Measurements from ENCODE around the gene TMEM256. TPM values are rescaled to one million over a fixed set of nuclear protein-coding genes. Genes with fewer than 3 reads are reported as not detected.

The TMEM256 gene
- total and polyA plus RNA-seq, 9 of the 15 experiments (the other 6 are each of a cell fraction or from before 2014, with no cell fraction given): 43.4 to 177 (median 68.5) TPM

DNA sequence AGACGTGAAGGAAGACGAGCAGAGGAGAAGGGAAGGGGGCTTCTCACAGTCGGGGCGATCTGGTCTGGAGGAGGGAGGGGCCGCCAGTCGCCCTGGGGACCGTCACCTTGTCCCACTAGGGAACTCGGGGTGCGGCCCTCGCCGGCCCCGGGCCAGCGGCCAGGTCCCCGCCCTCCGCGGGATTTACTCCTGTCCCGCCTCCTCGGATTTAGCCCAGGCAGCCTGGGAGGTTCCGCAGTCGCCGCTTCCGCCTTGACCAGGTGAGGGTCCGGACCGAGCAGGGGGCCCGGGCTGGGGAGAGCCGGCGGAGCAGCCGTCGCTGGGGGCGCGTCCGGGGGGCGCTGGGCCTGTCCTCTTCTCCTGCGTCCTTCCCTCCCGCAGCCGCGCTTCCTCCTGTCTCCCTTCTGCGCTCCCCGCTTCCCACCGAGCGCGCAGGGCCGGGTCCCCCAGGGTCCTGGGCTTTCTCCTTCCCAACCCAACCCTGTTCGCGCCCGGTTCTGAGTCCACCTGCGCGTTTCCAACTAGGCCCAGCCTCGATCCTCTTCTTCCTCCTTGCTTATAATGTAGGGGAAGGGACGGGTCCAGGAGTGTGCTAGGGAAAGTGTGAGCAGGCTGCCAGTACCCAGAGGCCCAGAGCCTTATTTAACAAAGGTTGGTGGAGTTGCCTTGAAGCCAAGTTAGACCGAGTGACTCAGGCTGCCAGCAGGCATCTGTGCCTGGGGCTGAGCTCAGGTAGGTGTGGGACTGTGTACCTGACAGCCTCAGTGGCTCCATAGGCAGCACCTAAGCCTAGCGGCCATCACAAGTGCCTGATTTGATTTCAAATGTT lies 22.8 kb downstream of the TMEM256 start, which contains the start of gene TNK1 (continued):
- TF ChIP-seq, protein P1, sequence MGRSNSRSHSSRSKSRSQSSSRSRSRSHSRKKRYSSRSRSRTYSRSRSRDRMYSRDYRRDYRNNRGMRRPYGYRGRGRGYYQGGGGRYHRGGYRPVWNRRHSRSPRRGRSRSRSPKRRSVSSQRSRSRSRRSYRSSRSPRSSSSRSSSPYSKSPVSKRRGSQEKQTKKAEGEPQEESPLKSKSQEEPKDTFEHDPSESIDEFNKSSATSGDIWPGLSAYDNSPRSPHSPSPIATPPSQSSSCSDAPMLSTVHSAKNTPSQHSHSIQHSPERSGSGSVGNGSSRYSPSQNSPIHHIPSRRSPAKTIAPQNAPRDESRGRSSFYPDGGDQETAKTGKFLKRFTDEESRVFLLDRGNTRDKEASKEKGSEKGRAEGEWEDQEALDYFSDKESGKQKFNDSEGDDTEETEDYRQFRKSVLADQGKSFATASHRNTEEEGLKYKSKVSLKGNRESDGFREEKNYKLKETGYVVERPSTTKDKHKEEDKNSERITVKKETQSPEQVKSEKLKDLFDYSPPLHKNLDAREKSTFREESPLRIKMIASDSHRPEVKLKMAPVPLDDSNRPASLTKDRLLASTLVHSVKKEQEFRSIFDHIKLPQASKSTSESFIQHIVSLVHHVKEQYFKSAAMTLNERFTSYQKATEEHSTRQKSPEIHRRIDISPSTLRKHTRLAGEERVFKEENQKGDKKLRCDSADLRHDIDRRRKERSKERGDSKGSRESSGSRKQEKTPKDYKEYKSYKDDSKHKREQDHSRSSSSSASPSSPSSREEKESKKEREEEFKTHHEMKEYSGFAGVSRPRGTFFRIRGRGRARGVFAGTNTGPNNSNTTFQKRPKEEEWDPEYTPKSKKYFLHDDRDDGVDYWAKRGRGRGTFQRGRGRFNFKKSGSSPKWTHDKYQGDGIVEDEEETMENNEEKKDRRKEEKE (IDR thresholded peaks at IDR 0.05; ENCODE audit: borderline replicate concordance in 1 of 2, control insufficient read depth in 1 of 2, low read depth in 2 of 2, low read length in 1 of 2): no peak
- TF ChIP-seq POLR2AphosphoS2 (IDR thresholded peaks at IDR 0.05; ENCODE audit: low read length) (no peak), ZNF695 (CRISPR knock-in tag; IDR thresholded peaks at IDR 0.05) (no peak), NFE2L1 (tag; IDR thresholded peaks at IDR 0.05; ENCODE audit: borderline replicate concordance, low read depth) (no peak), GATAD2A (IDR thresholded peaks at IDR 0.05) (no peak), SPI1 (IDR thresholded peaks at IDR 0.05; ENCODE audit: borderline replicate concordance, low read depth, low read length) (0 out of 2 replicates have a peak, but pooled peaks have one; percentile 0), OTX1 (CRISPR knock-in tag; IDR thresholded peaks at IDR 0.05) (no peak), SIRT6 (IDR thresholded peaks at IDR 0.05; ENCODE audit: low read depth, low read length) (no peak), JUND (IDR thresholded peaks at IDR 0.05; ENCODE audit: borderline replicate concordance, low read depth, low read length) (no peak), JUND (tag; IDR thresholded peaks at IDR 0.05; ENCODE audit: borderline replicate concordance, low read depth, low read length) (no peak), HMG20A (CRISPR knock-in tag; conservative IDR thresholded peaks at IDR 0.05) (no peak), POLR2G (IDR thresholded peaks at IDR 0.05; ENCODE audit: low read depth, low read length) (peak; percentile 84)
- TF ChIP-seq, protein P2, sequence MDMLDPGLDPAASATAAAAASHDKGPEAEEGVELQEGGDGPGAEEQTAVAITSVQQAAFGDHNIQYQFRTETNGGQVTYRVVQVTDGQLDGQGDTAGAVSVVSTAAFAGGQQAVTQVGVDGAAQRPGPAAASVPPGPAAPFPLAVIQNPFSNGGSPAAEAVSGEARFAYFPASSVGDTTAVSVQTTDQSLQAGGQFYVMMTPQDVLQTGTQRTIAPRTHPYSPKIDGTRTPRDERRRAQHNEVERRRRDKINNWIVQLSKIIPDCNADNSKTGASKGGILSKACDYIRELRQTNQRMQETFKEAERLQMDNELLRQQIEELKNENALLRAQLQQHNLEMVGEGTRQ (CRISPR knock-in tag; IDR thresholded peaks at IDR 0.05): no peak
- TF ChIP-seq, protein P3, sequence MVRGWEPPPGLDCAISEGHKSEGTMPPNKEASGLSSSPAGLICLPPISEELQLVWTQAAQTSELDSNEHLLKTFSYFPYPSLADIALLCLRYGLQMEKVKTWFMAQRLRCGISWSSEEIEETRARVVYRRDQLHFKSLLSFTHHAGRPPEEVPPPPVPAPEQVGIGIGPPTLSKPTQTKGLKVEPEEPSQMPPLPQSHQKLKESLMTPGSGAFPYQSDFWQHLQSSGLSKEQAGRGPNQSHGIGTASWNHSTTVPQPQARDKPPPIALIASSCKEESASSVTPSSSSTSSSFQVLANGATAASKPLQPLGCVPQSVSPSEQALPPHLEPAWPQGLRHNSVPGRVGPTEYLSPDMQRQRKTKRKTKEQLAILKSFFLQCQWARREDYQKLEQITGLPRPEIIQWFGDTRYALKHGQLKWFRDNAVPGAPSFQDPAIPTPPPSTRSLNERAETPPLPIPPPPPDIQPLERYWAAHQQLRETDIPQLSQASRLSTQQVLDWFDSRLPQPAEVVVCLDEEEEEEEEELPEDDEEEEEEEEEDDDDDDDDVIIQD (CRISPR knock-in tag; IDR thresholded peaks at IDR 0.05): no peak
- TF ChIP-seq, protein P4, sequence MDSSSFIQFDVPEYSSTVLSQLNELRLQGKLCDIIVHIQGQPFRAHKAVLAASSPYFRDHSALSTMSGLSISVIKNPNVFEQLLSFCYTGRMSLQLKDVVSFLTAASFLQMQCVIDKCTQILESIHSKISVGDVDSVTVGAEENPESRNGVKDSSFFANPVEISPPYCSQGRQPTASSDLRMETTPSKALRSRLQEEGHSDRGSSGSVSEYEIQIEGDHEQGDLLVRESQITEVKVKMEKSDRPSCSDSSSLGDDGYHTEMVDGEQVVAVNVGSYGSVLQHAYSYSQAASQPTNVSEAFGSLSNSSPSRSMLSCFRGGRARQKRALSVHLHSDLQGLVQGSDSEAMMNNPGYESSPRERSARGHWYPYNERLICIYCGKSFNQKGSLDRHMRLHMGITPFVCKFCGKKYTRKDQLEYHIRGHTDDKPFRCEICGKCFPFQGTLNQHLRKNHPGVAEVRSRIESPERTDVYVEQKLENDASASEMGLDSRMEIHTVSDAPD (CRISPR knock-in tag; IDR thresholded peaks at IDR 0.05): no peak
